K562 (cell line): Measurements from ENCODE around the gene PARD3. TPM values are rescaled to one million over a fixed set of nuclear protein-coding genes. Genes with fewer than 3 reads are reported as not detected.
A peak's percentile ranks its signal among the peaks of the same experiment; 100 is the strongest.
"Not testable (repeated sequence)": the region's sequence is repeated elsewhere in the genome, so short reads cannot be mapped to it uniquely, and the experiment has no call there.

ENCODE experiments used
- ATAC-seq: fragments of 200-7000 bp; cut with Tn5 transposase; 3 replicates; pipeline ENCODE4 v1.9.1; 2020; ENCODE audit warnings: moderate library complexity
- BruUV-seq: library from RNA; stranded (reverse); fragments of 400-500 nt; replicated peaks from 2 replicates; lab custom pipeline; 2021; lab: Mats Ljungman, UMichigan
- CTCF ChIA-PET: fragments of 300-600 bp; formaldehyde crosslinking; extraction: SDS; loops from one replicate; lab custom pipeline; 2021; ENCODE audit warnings: low intra/inter-chr PET ratio; lab: Yijun Ruan, JAX
- POLR2A ChIA-PET: fragments of 300-600, 350-650 bp; sonication (Branson Sonifier 250); formaldehyde crosslinking; extraction: SDS; loops from one replicate; lab custom pipeline; 2021; ENCODE audit warnings: antibody characterized with exemption, inconsistent platforms; lab: Yijun Ruan, JAX
- DNase-seq, 4 experiments: peaks; one replicate each; pipeline versions ENCODE4 v3.0.0 to v3.0.0-alpha.2; 2011 to 2018; ENCODE audit warnings: low spot score in 3 of 4, mixed read lengths in 3 of 4; ENCODE audit errors: extremely low read depth in 1 of 4
- FAIRE-seq: peaks from 2 replicates; lab custom pipeline; 2011; peaks lifted over from hg19 to GRCh38; lab: Jason Lieb, UNC
- H2AFZ ChIP-seq: 2 replicates; pipeline ENCODE4 v1.6.0; 2011; ENCODE audit warnings: low read depth, low read length, control low read depth, inconsistent platforms
- H3K27ac ChIP-seq: fragments of 200-600 bp; 3 replicates; pipeline ENCODE4 v1.8.0; 2011; ENCODE audit warnings: low read depth, mild to moderate bottlenecking, control low read depth, inconsistent platforms, low read length, moderate library complexity, mixed read lengths; ENCODE audit errors: extremely low read depth
- H3K27me3 ChIP-seq, 2 experiments: fragments of 300-600 bp in 1 of 2; 2 replicates in 1 of 2; 3 replicates in 1 of 2; pipeline versions ENCODE4 v1.6.0 to v1.8.0; 2011; ENCODE audit warnings: inconsistent platforms in 2 of 2, low read length in 2 of 2, mild to moderate bottlenecking in 1 of 2, mixed read lengths in 1 of 2, moderate library complexity in 1 of 2; ENCODE audit not compliant: control insufficient read depth in 2 of 2, insufficient read depth in 2 of 2
- H3K36me3 ChIP-seq: fragments of 300-600 bp; 3 replicates; pipeline ENCODE4 v1.8.0; 2011; ENCODE audit warnings: mild to moderate bottlenecking, low read length, inconsistent platforms; ENCODE audit not compliant: control insufficient read depth, insufficient read depth
- H3K4me1 ChIP-seq, 2 experiments: fragments of 200-600 bp in 1 of 2; replicated peaks in 1 of 2; 2 replicates in 1 of 2; 3 replicates in 1 of 2; pipeline versions ENCODE4 v1.5.1 to v1.8.0; 2011; ENCODE audit warnings: inconsistent platforms in 2 of 2, low read length in 2 of 2, mild to moderate bottlenecking in 1 of 2, mixed read lengths in 1 of 2, moderate library complexity in 1 of 2; ENCODE audit not compliant: control insufficient read depth in 2 of 2, insufficient read depth in 2 of 2
- H3K4me2 ChIP-seq: 2 replicates; pipeline ENCODE4 v1.6.1; 2011; ENCODE audit warnings: low read length, control low read depth, inconsistent platforms, mixed read lengths; ENCODE audit not compliant: insufficient read depth
- H3K4me3 ChIP-seq: fragments of 200-600 bp; sonication (generic), shearing (Covaris generic); 2 replicates; pipeline ENCODE4 v1.5.1; 2016; ENCODE audit warnings: control low read depth, inconsistent platforms
- H3K79me2 ChIP-seq: fragments of 200-600 bp; 3 replicates; pipeline ENCODE4 v1.8.0; 2011; ENCODE audit warnings: low read length, inconsistent platforms; ENCODE audit not compliant: control insufficient read depth, insufficient read depth
- H3K9ac ChIP-seq, 2 experiments: 2 replicates each; pipeline versions ENCODE4 v1.6.0 to v1.6.1; 2011; ENCODE audit warnings: low read depth in 2 of 2, low read length in 2 of 2, control low read depth in 1 of 2, inconsistent platforms in 1 of 2, mild to moderate bottlenecking in 1 of 2, mixed read lengths in 1 of 2; ENCODE audit not compliant: insufficient read depth in 1 of 2
- H3K9me1 ChIP-seq: one replicate; pipeline ENCODE4 v1.6.0; 2011; ENCODE audit warnings: inconsistent platforms, mild to moderate bottlenecking, low read length, moderate library complexity; ENCODE audit not compliant: control insufficient read depth, insufficient read depth
- H3K9me3 ChIP-seq: replicated peaks from 2 replicates; pipeline ENCODE4 v1.5.1; 2011; ENCODE audit warnings: low read depth, low read length, inconsistent platforms; ENCODE audit not compliant: control insufficient read depth, insufficient read depth
- H4K20me1 ChIP-seq: replicated peaks from 2 replicates; pipeline ENCODE4 v1.6.1; 2011; ENCODE audit warnings: low read length, inconsistent platforms, mixed read lengths; ENCODE audit not compliant: control insufficient read depth, insufficient read depth
- C11orf30 ChIP-seq: fragments of 450-650 bp; IDR thresholded peaks from 2 replicates; pipeline ENCODE4 v1.6.1; 2016; ENCODE audit warnings: low read depth, mild to moderate bottlenecking
- CTBP1 ChIP-seq: fragments of 450-650 bp; IDR thresholded peaks from 2 replicates; pipeline ENCODE4 v1.6.1; 2016; ENCODE audit warnings: borderline replicate concordance
- GABPA ChIP-seq: fragments of 200-800 bp; sonication (Bioruptor generic); conservative IDR thresholded peaks from 2 replicates; pipeline ENCODE4 v1.6.1; 2016; ENCODE audit warnings: low read depth, missing genetic modification characterization, missing compliant biosample characterization
- MTA2 ChIP-seq: fragments of 450-650 bp; IDR thresholded peaks from 2 replicates; pipeline ENCODE4 v1.6.1; 2016; ENCODE audit warnings: low read depth
- PRMT5 ChIP-seq: sonication (generic); formaldehyde crosslinking; IDR thresholded peaks from 2 replicates; pipeline ENCODE4 v1.5.0; 2020; ENCODE audit warnings: missing genetic modification reagents
- TCF3 ChIP-seq: sonication (generic); formaldehyde crosslinking; IDR thresholded peaks from 2 replicates; pipeline ENCODE4 v1.4.0; 2020; ENCODE audit warnings: mild to moderate bottlenecking, missing genetic modification reagents
- ZNF57 ChIP-seq: fragments of 450-650 bp; formaldehyde crosslinking; IDR thresholded peaks from 2 replicates; pipeline ENCODE4 v1.4.0; 2020; ENCODE audit warnings: mild to moderate bottlenecking, moderate library complexity
- WGBS: fragments of 100-300 bp; shearing (Covaris generic); methylation state at CpG from one replicate; pipeline ENCODE4 v1.1.6; 2016; ENCODE audit warnings: low coverage, mixed read lengths; ENCODE audit not compliant: insufficient coverage; ENCODE audit errors: missing lambda C conversion rate; 5-methylcytosine and 5-hydroxymethylcytosine counted together
- in situ Hi-C: fragments of 300-500 bp; cut with MboI; formaldehyde crosslinking; loops from 4 replicates; pipeline ENCODE4 v1.15.0; 2018; ENCODE audit warnings: inconsistent platforms, mixed read lengths
- intact Hi-C: fragments of 100-400 bp; cut with micrococcal nuclease; formaldehyde crosslinking; loops from 2 replicates; pipeline ENCODE4 v1.14.2; 2022
- polyA plus RNA-seq, 8 experiments: library from polyadenylated mRNA; depleted of rRNA in 4 of 8; stranded (reverse) in 5 of 8; unstranded in 3 of 8; fragments of >200 nt; fragmentation: Nextera tagmentation in 2 of 8; fragmentation: Illumina TruSeq in 1 of 8; extraction: Ambion mirVana in 2 of 8; extraction: Trizol in 1 of 8; gene quantifications; 2 replicates each; pipeline versions ENCODE4 v1.2.1 to v1.2.3, GENCODE V29; 2011 to 2014; ENCODE audit warnings: inconsistent platforms in 1 of 8, missing spikeins in 1 of 8
- total RNA-seq, 7 experiments: library from RNA; depleted of rRNA in 6 of 7; stranded (reverse); fragments of >200 nt in 6 of 7; fragmentation: Illumina TruSeq in 2 of 7; extraction: Trizol in 2 of 7; gene quantifications; 2 replicates each; pipeline versions ENCODE4 v1.2.1 to v1.2.3, GENCODE V29; 2011 to 2021; ENCODE audit warnings: low replicate concordance in 1 of 7
- TF ChIP-seq, protein P1 (sequence below), 2 experiments: fragments of 450-650 bp in 1 of 2; sonication (generic) in 1 of 2; formaldehyde crosslinking; conservative IDR thresholded peaks; 2 replicates each; pipeline versions ENCODE4 v1.4.0 to v1.8.1; 2020 to 2022; ENCODE audit warnings: mild to moderate bottlenecking in 1 of 2, missing genetic modification reagents in 1 of 2

The PARD3 gene
- total and polyA plus RNA-seq, 9 of the 15 experiments (the other 6 are each of a cell fraction or from before 2014, with no cell fraction given) = 2.7 to 11.7 (median 7.7) TPM

DNA sequence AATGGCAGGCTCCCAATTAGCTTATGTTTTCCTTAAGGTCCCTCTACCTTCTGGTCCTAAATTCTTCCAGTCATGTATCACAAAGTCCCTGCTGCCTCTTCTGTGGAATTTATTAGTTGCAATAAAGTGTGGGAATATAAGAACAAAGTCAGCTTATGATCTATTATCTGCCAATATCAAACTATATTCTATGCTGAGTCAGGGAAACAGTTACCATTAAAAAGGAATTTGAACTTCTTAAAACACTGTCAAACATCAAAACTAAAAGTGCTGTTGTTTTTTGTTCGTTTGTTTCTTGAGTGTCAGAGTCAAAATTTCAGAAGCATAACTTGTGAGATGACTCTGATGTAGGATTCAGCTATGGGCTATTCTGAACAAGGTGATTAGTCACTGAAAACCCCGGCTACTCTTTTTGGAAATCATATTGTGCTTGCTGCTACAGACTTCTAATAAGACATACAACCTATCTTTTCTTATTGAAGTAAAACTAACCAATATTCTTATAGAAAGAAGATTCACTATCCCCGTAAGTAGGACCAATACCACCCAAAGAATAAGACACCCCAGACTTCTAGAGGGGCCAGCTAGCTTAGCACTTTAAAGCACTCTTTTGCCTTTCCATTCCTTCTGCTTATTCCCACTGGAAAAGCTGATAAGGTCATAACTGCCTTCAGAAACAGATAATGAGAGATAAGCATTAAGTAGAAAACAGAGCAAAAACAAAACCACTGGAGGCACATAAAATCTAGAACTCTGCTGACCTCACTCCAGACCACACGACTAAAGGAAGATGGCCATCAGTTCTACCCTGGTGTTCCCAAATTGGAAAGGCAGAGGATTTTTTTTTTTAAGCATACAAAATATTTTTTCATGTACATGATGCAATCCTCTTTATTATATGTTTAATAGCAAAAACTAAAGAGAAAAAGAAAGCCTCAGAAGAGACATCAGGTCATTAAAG is 370.6 kb downstream of the PARD3 start (continued):
- TF ChIP-seq C11orf30 (peak; percentile 40; the same call in 1 of the 2 replicates), GABPA (no peak), MTA2 (no peak), ZNF57 (no peak), CTBP1 (no peak), PRMT5 (CRISPR knock-in tag) (no peak)
- TF ChIP-seq, protein P1, sequence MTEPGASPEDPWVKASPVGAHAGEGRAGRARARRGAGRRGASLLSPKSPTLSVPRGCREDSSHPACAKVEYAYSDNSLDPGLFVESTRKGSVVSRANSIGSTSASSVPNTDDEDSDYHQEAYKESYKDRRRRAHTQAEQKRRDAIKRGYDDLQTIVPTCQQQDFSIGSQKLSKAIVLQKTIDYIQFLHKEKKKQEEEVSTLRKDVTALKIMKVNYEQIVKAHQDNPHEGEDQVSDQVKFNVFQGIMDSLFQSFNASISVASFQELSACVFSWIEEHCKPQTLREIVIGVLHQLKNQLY (CRISPR knock-in tag; conservative IDR thresholded peaks at IDR 0.05) = no peak
- TF ChIP-seq, all 486 proteins: peak for 5

DNA sequence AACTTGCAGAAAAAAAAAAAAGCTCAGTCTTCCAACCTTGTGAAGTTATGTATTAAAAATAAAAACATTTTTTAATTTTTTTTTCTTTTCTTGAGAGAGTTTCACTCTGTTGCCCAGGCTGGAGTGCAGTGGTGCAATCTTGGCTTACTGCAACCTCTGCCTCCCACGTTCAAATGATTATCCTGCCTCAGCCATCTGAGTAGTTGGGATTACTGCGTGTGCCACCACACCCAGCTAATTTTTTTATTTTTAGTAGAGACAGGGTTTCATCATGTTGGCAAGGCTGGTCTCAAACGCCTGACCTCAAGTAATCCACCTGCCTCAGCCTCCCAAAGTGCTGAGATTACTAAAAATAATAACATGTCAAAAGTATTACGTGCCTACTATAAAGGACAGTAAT is 375.7 kb downstream of the PARD3 start:
- H3K9me3 ChIP-seq, intact Hi-C loops, POLR2A ChIA-PET, H3K36me3 ChIP-seq, ATAC-seq, BruUV-seq, H3K9ac ChIP-seq, FAIRE-seq, H3K27ac ChIP-seq, H2AFZ ChIP-seq, H3K4me2 ChIP-seq, CTCF ChIA-PET, in situ Hi-C loops, H3K27me3 ChIP-seq, H3K9me1 ChIP-seq, H3K4me3 ChIP-seq, DNase-seq, H4K20me1 ChIP-seq, H3K4me1 ChIP-seq, H3K79me2 ChIP-seq: not testable (repeated sequence)
- 12% methylated on average over 4 of the region's 4 CpGs for WGBS
- TF ChIP-seq TCF3 (CRISPR knock-in tag) = 0 out of 2 replicates have a peak, but pooled peaks have one; percentile 7
